GM12875 (cell line): Measurements from ENCODE around the gene CHST7.

Experiments
- H3K4me3 ChIP-seq: one replicate; pipeline ENCODE4 v1.5.1; 2011; ENCODE audit warnings: low read depth, low read length, control low read depth
- CTCF ChIP-seq: IDR thresholded peaks from 2 replicates; pipeline ENCODE4 v1.5.1; 2011; ENCODE audit warnings: low read depth, mild to moderate bottlenecking, control low read depth, inconsistent platforms, low read length, moderate library complexity, borderline replicate concordance; ENCODE audit not compliant: insufficient read depth

CHST7 gene

GRCh38 chrX:46584736-46585135, 11.2 kb downstream of the CHST7 start:
- no peak overlapping the region for H3K4me3 ChIP-seq
- no peak for TF ChIP-seq CTCF

GRCh38 chrX:46587158-46587557, 13.6 kb downstream of the CHST7 start:
- no peak overlapping the region for H3K4me3 ChIP-seq

GRCh38 chrX:46587753-46588171, 14.2 kb downstream of the CHST7 start:
- peak overlapping the region; percentile 10 for H3K4me3 ChIP-seq
- no peak for TF ChIP-seq CTCF

More at GRCh38 chrX:46587158-46587557, 13.6 kb downstream of the CHST7 start:
- no peak for TF ChIP-seq CTCF

- TF ChIP-seq CTCF: no peak
- H3K4me3 ChIP-seq: peak overlapping the region; percentile 16
Measured at GRCh38 chrX:46588263-46588662, 14.7 kb downstream of the CHST7 start.

GRCh38 chrX:46589977-46590723, 16.6 kb downstream of the CHST7 start:
- no peak for TF ChIP-seq CTCF
- H3K4me3 ChIP-seq: no peak overlapping the region

GRCh38 chrX:46595084-46595483, 21.5 kb downstream of the CHST7 start:
- no peak for TF ChIP-seq CTCF
- no peak overlapping the region for H3K4me3 ChIP-seq

- no peak for TF ChIP-seq CTCF
- no peak overlapping the region for H3K4me3 ChIP-seq
Measured at GRCh38 chrX:46597208-46597607, 23.6 kb downstream of the CHST7 start.
